ENCODE results near the gene DPEP2NB.
"Not testable (repeated sequence)": the region's sequence is repeated elsewhere in the genome, so short reads cannot be mapped to it uniquely, and the experiment has no call there.

DPEP2NB gene

GRCh38 chr16:68021490-68021889 lies 5.8 kb upstream of the DPEP2NB start:
- no peak for TF ChIP-seq CTCF (IDR thresholded peaks at IDR 0.05)
- H3K4me1 ChIP-seq, result no peaks in the 10 kb centered on the region
- H3K36me3 ChIP-seq (ENCODE audit: control insufficient read depth, insufficient read depth, low read length), result no peaks in the 10 kb centered on the region
- no peaks in the 10 kb centered on the region for H3K27me3 ChIP-seq (ENCODE audit: control insufficient read depth, insufficient read depth, low read length)
- H2AFZ ChIP-seq, result no peak overlapping the region
- no peaks in the 10 kb centered on the region for H3K9me3 ChIP-seq (ENCODE audit: control insufficient read depth, low read length)
- peaks cover 13% of the 10 kb centered on the region for H3K79me2 ChIP-seq
- no peak overlapping the region for H3K27ac ChIP-seq
- H3K4me3 ChIP-seq (ENCODE audit: low read depth, low read length), result peak overlapping the region; percentile 93
- H3K9ac ChIP-seq, result no peak overlapping the region
- H3K4me2 ChIP-seq (ENCODE audit: low read length), result peak overlapping the region; percentile 62

GRCh38 chr16:68019167-68019680 lies 3.5 kb upstream of the DPEP2NB start:
- Histone ChIP-seq H3K9me3 (ENCODE audit: control insufficient read depth, low read length) (no peaks in the 10 kb centered on the region), H3K9ac (no peak overlapping the region), H2AFZ (no peak overlapping the region), H3K27ac (no peak overlapping the region), H3K4me2 (ENCODE audit: low read length) (no peak overlapping the region), H3K79me2 (peaks cover 13% of the 10 kb centered on the region), H3K36me3 (ENCODE audit: control insufficient read depth, insufficient read depth, low read length) (no peaks in the 10 kb centered on the region), H3K4me3 (ENCODE audit: low read depth, low read length) (no peak overlapping the region), H3K27me3 (ENCODE audit: control insufficient read depth, insufficient read depth, low read length) (no peaks in the 10 kb centered on the region), H3K4me1 (no peaks in the 10 kb centered on the region)
- no peak for TF ChIP-seq CTCF (IDR thresholded peaks at IDR 0.05)

- H3K27me3 ChIP-seq (ENCODE audit: control insufficient read depth, insufficient read depth, low read length), result no peaks in the 10 kb centered on the region
- H3K4me2 ChIP-seq (ENCODE audit: low read length), result no peak overlapping the region
- no peaks in the 10 kb centered on the region for H3K4me1 ChIP-seq
- no peak for TF ChIP-seq CTCF (IDR thresholded peaks at IDR 0.05)
- H3K9me3 ChIP-seq (ENCODE audit: control insufficient read depth, low read length), result no peaks in the 10 kb centered on the region
- no peaks in the 10 kb centered on the region for H3K79me2 ChIP-seq
- no peaks in the 10 kb centered on the region for H3K36me3 ChIP-seq (ENCODE audit: control insufficient read depth, insufficient read depth, low read length)
- H3K4me3 ChIP-seq (ENCODE audit: low read depth, low read length), result no peak overlapping the region
- H3K27ac ChIP-seq, result no peak overlapping the region
- H3K9ac ChIP-seq, result no peak overlapping the region
- no peak overlapping the region for H2AFZ ChIP-seq
Observed at GRCh38 chr16:68013440-68013839, 2.3 kb downstream of the DPEP2NB start.

DNA sequence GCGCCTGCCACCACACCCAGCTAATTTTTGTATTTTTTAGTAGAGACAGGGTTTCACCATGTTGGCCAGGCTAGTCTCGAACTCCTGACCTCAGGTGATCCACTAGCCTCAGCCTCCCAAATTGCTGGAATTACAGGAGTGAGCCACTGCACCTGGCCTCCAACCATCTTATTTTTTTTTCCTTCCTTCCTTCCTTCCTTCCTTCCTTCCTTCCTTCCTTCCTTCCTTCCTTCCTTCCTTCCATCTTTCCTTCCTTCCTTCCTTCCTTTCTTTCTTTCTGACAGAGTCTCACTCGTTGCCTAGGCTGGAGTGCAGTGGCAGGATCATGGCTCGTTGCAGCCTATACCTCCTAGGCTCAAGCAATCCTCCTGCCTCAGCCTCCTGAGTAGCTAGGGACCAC lies 5.8 kb downstream of the DPEP2NB start:
- not testable (repeated sequence) for H3K4me3 ChIP-seq (ENCODE audit: low read depth, low read length); H3K27me3 ChIP-seq (ENCODE audit: control insufficient read depth, insufficient read depth, low read length); H2AFZ ChIP-seq; H3K9ac ChIP-seq; H3K27ac ChIP-seq; H3K36me3 ChIP-seq (ENCODE audit: control insufficient read depth, insufficient read depth, low read length); H3K9me3 ChIP-seq (ENCODE audit: control insufficient read depth, low read length); H3K4me2 ChIP-seq (ENCODE audit: low read length); H3K4me1 ChIP-seq; H3K79me2 ChIP-seq

- H3K9ac ChIP-seq, result no peak overlapping the region
Observed at GRCh38 chr16:68009157-68009735, 6.5 kb downstream of the DPEP2NB start.

More at GRCh38 chr16:68009157-68009735, 6.5 kb downstream of the DPEP2NB start:
- Histone ChIP-seq H3K36me3 (ENCODE audit: control insufficient read depth, insufficient read depth, low read length) (no peaks in the 10 kb centered on the region), H3K79me2 (no peaks in the 10 kb centered on the region), H3K4me2 (ENCODE audit: low read length) (no peak overlapping the region), H3K4me1 (no peaks in the 10 kb centered on the region), H3K27me3 (ENCODE audit: control insufficient read depth, insufficient read depth, low read length) (no peaks in the 10 kb centered on the region), H3K4me3 (ENCODE audit: low read depth, low read length) (no peak overlapping the region), H3K9me3 (ENCODE audit: control insufficient read depth, low read length) (no peaks in the 10 kb centered on the region), H2AFZ (no peak overlapping the region), H3K27ac (no peak overlapping the region)
- TF ChIP-seq CTCF (IDR thresholded peaks at IDR 0.05), result no peak

Measured in parathyroid adenoma (tissue), 2 donors.